GM20000 (cell line): ENCODE measurements around the gene UBASH3B.

ENCODE experiments used
- DNase-seq: peaks from one replicate; pipeline ENCODE4 v3.0.0; 2012; ENCODE audit warnings: low spot score
- CTCF ChIP-seq: IDR thresholded peaks from 2 replicates; pipeline ENCODE4 v1.5.1; 2012; ENCODE audit warnings: mild to moderate bottlenecking, control low read depth; ENCODE audit errors: extremely low read depth, missing control alignments

The UBASH3B gene

DNA sequence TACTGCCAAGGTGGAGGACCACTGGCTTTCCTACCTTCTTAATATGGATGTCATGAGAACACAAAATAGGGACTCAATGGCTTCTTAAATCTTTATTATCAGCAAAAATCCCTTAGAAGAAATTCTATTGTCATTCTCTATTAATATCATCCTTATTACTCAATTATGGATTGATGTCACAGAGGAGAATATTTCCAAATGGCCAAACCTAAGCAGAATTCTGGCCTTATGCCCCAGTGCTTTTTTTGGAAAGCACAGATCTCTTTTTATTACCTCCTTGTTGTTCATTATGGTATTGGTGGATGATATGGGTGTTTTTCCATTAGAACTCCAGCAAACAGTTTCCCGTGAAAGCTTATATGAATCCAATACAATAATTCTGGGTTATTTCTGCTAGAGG is 192.7 kb downstream of the UBASH3B start:
- no peak for TF ChIP-seq CTCF
- no peak for DNase-seq

DNA sequence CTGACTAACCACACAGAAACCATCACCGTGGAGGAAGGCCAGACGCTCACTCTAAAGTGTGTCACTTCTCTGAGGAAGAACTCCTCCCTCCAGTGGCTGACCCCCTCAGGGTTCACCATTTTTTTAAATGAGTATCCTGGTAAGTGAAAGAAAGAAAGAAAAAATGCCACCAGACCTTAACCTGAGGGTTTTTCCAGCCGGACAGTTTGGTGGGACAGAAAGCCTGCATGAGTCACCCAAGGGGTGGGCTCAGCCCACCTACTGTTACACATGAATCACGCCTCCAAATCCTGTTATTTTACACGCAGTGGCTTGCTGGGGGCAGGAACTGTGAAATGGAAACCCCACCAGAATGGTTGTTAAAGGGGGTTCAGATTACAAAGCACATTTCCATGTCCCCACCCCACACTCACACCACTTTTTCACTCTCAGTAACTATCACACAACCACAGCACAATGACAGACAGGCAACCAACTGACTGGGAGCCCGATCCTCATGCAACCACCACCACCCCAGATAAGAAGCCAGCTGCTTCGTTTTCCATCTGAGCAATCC is 194.6 kb downstream of the UBASH3B start:
- no peak for DNase-seq
- no peak for TF ChIP-seq CTCF

GRCh38 chr11:122851366-122851966 is 195.9 kb downstream of the UBASH3B start:
- no peak for DNase-seq
- no peak for TF ChIP-seq CTCF

DNA sequence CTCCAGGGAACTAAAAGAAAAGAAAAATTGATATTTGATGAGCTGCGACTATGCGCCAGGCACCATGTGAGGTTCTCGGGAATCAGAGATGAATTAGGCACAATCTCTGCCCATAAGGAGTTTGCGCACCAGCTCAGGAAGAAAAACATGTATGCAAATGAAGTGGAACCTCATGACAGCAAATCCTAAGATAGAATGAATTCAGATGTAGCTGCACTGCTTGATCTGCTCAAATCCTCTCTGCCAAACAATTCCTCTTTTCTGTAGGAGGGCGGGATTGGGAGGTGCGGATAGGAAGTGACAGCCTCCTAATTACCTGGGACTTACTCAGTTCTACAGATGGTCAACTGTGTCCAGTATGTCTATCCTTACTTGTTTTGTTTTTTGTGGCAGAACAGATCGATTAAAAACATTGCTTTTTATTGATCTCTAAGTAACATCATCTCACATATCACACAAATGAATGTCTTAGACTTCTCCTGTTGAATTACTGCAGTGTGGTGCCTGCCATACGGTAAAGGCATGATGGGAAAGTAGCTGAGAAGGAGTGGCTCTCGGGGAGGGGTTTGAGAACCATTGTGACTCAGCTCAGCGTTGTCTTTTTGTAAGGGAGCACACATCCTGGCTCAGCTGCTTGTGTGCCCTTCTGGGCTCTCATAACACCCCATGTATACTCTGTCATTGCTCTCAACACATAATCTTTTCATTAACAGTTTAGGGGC is 196.7 kb downstream of the UBASH3B start:
- no peak for DNase-seq
- no peak for TF ChIP-seq CTCF

DNA sequence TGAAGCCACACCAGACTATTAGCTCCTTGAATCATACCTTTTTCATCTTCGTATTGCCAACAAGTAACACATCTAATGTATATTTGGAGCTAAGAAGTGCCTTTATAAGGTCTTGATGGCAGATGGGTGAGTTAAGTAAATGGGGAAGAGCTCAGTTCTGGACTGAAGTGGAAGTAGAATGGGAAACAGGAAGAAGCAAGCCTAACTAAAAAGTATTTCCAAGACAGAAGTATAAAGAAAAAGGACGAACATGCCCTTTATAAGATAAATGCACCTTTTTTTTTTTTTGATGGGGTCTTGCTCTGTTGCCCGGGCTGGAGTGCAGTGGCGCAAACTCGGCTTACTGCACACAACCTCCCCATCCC is 197.3 kb downstream of the UBASH3B start:
- TF ChIP-seq CTCF: no peak
- DNase-seq: no peak

DNA sequence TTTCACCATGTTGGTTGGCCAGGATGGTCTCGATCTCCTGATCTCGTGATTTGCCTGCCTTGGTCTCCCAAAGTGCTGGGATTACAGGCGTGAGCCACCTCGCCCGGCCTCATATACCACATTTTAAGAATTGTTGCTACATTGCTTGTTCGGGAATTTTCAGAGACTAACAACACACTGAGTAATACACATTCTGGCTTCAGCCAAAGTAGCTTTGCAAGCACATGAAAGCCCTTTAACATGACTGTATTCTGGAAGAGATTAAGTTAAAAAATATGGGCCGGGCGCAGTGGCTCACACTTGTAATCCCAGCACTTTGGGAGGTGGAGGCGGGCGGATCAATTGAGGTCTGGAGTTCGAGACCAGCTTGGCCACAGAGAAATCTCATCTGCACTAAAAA is 197.7 kb downstream of the UBASH3B start:
- no peak for DNase-seq
- no peak for TF ChIP-seq CTCF

- peak; percentile 29 for TF ChIP-seq CTCF
- DNase-seq: peak; percentile 40
These were observed 198.5 kb downstream of the UBASH3B start for GRCh38 chr11:122853971-122854446.
